DMS153 (cell line): ENCODE data around the gene SIAE.
"Not testable (repeated sequence)": the region's sequence is repeated elsewhere in the genome, so short reads cannot be mapped to it uniquely, and the experiment has no call there.

Experiments
- DNase-seq: peaks from one replicate; lab custom pipeline; 2025; lab: John Stamatoyannopoulos, UW

The SIAE gene

DNA sequence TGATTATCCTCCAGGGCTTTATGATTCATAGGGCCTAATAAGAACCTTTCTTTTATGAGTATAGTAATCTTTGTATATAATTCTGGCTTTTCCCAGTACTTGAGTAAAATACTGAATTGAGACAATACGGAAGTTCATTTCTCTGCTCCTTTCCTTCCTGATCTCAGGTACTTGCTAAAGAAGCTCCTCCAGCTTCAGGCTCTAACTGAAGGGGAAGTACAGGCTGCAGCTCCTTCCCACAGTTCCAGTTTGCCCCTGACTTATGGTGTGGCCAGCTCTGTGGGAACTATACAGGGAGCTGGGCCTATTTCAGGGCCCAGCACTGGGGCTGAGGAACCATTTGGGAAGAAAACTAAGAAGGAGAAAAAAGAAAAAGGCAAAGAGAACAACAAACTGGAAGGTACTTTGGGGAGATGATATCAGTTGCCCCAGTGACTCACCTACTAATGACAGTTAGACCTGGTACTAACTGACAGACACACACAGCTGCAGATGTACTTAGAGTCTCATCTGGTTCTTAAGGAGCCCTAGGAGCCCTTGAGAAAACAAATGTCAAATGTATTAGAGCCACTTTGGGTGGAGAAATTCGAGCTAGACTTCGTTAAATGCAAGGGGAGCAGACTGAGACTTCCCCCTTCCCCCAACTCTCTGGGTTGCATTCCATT is 47.9 kb downstream of the SIAE start:
- no peak for DNase-seq

DNA sequence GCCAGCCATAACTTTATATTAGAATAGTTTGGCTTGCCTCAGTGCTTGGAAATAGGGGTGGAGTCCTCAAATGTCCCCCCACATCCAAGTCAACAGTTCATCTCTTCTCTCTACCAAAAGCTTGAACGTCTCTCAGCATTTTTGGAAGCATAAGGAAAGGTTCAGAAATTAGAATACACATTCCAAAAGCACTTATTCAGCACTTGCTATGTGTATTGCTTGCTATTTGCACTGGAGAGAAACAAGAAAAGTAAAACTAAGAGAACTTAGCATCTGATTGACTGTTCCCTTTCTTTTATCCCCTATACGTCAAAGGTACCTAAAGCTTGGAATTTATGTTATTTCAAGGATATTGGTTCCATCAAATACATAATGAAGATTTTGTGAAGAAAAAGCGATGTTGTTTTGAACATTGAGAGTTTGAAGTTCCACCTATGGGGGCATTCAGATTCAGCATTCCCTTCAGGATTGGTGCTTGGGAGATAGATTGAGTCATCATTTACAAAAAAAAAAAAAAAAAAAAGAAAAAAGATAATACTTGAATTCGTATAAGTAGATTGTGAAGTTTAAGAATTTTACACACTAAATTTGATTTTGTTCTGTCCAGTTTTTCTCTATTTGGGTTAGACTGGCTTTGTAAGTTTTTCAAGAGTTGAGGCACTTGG is 49.5 kb downstream of the SIAE start:
- no peak for DNase-seq

DNA sequence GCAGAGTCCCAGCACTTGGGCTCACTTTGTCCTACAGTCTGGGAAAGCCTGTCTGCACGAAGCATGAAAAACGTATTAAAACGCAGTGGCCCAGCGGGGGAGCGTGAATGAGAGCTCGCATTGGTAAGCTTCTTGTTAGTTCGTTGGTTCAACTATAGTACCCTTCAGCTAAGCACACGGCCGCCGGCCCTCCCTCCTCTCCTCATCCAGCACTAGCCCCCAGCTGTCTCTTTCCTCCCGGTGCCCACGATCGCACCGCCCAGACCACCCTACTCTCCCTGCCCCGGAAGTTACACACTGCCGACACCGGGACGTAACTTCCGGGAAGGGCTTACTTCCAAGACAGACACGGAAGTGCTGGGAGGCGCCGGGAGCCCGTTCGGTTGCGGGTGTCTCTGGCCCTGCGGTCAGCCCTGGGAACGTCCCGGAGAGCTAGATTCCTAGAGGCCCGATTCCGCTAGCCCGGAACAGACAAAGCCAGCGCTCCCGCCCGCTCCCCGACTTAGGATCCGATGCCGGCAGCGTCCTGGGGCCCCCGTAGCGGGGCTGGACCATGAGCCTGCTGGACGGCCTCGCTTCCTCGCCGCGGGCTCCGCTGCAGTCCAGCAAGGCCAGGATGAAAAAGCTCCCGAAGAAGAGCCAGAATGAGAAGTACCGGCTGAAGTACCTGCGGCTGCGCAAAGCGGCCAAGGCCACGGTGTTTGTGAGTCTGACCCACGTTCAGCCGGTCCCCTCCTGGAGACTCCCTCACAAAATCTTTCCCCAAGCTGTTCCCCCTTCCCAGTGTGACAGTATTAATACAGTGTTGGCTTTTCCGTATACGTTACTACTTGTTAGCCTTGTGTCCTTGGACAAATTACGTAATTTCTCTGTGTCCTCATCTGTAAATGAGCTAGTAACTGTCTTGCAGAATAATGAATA is 50.7 kb downstream of the SIAE start, which contains the start of gene TBRG1:
Gene TBRG1, plus strand, starts transcription at position 334 of the 921 bp plus-strand sequence. Its CDS starts 220 bp downstream, at position 554.
- DNase-seq, result peak; percentile 82

DNA sequence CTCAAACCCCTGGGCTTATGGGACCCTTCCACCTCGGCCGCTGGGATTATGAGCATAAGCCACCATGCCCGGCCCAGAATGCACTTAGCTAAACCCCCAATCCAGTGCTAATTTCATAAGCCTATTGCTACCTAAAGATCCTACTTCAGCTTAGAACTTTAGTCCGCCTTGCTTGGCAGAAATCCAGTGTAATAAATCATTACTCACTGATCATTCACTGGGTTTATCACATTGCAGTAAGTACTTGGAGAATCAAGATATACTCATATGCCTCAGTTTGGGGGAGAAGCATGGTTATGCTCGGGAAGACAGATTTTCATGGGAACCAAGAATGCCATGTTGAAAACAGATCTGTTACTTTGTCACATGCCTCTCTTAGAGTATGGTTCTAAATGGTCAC is 54.7 kb downstream of the SIAE start:
- no peak for DNase-seq

DNA sequence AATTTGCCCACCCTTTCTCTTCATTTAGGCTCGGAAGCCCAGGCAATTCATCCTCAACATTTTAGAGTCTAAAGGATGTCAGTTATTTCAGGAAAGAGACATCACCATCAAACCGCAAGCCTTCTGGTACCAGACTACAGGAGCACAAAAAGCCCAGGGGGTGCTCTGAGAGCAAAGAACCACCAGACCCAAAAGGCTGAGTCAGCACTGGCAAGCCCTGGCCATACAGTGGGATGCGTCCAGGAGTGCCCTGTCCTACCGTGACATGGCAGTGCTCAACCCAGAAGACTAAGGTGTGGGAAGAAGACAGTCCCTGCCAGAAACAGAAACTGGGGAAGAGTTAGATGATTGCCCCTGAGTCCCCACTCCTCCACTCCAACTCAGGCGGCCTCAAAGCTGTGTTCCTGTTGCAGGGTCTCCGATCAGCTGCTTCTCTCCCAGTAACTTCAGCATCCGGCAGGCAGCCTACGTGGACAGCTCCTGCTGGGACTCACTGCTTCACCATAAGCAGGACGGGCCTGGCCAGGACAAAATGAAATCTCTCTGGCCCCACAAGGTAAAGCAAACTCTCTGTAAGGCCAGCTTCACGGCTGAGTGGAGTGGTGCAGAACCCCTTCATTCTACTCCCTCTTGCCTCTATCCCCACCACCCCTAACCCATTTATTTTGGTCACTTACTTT is 60.8 kb downstream of the SIAE start:
- no peak for DNase-seq

DNA sequence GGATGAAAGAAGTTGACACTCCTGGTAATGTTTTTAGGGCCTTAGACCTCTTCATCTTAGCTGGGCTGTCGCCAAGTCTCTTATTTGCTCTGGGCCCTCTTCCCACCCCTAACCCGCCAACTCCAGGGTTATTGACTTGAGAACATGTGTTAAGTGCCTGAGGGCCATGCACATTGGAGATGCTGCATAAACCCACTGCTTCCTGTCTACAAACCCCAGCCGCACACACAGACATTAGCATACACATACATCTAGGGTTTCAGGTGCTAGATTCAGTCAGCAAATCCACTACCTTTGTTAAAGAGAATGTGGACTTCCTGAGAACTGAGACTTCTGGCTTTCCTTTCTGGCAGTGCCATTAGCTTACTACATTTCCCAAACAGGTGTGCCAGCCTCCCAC is 61.5 kb downstream of the SIAE start:
- DNase-seq, result no peak

DNA sequence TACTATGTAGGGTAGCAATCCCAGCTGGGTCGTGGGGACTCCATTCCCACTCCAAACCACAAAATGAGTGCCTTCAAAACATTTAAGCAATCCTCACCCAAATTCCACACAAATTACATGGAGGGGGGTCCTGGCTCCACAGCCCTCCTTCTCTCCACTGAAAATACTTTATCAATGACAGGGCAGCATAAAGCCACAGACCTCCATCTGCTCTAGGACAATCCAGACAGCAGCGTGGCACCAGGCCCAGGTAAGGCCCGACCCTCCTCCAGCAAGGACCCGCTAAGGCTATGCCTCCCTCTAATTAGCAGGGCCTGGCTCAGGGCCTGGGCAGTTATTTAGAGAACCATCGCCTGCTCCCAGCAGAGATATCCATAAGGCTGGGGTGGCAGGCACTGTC is 62.5 kb downstream of the SIAE start, which contains the start of gene PANX3:
Gene PANX3, plus strand, starts transcription at position 365 of the 400 bp plus-strand sequence. CDS start 129 bp downstream, outside the sequence.
- DNase-seq, result no peak

DNA sequence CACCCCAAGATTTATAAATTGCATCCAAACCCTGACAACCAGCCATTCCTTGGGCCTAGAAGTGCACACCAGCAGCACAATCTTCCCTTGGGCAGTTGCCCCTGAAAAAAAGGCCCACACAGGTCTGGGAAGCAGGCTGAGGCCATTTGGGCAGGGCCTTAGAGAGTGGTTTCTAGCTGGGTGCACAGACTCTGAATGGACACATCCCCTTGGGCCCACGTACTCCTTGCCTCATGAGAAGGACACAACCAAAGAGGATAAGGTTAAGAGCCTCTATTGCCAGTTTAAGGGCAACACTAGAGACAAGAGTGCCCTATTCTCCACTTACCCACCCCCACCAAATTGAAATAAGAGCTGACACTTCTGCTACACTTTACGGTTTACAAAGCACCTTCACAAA is 63.2 kb downstream of the SIAE start:
- no peak for DNase-seq

DNA sequence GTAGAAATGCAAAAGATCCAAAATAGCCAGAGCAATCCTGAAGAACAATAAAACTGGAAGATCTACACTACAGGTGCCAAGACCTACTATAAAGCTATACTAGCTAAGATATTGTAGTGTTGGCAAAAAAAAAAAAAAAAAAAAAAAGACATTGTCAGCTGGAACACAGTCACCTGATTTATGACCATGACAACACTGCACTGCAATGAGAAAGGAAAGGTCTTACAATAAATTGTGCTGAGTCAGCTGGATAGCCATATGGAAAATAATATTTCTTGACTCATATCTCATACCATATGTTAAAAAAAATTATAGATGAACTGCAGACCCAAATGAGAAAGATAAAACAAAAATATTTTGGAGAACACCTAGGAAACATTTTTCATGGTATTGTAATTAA is 65.4 kb downstream of the SIAE start:
- DNase-seq, result no peak

DNA sequence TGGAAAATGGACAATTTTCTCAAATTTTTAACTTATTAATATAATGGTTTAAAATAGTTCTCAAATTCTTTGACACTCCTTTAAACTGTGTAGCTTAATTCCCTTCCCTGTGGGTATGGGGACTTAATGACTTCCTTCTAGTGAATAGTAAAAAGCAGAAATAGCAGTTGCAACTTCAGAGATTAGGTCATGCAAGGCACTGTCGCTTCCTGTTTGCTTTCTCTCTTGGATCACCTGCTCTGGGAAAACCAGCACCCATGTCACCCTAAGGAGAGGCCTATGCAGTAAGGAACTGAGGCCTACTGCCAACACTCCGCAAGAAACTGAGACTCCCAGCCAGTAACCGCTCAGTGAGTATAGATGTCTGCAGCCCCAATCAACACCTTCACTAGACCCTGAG is 67.8 kb downstream of the SIAE start:
- no peak for DNase-seq

DNA sequence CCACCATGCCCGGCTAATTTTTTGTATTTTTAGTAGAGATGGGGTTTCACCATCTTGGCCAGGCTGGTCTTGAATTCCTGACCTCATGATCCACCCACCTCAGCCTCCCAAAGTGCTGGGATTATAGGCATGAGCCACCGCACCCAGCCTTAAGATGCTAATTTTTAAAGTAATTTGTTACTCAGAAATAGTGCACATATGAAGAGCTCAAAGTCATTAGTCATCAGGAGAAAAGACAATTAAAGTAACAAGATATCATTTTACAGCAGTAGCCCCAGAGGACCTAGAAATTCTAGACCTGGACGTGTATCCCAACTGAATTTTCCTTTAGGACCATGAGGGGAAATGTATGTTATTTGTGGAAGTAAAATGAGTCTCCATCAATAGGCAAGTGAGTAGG is 70.8 kb downstream of the SIAE start:
- not testable (repeated sequence) for DNase-seq

DNA sequence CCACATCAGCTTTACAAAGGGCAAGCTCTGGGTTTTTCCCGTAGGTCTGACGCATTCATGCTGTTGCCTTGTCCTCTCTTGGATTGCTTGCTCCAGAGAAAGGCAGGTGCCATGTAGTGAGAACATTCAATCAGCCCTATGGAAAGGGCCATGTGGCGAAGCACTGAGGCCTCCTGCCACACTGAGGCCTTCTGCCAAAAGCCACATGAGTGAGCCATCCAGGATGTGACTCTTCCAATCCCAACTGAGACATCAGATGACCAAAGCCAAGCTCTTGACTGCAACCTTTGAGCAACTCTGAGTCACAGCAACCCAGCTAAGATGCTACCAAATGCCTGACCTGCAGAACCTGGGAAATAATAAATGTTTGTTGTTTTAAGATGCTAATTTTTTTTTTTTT is 71.3 kb downstream of the SIAE start:
- DNase-seq, result no peak

DNA sequence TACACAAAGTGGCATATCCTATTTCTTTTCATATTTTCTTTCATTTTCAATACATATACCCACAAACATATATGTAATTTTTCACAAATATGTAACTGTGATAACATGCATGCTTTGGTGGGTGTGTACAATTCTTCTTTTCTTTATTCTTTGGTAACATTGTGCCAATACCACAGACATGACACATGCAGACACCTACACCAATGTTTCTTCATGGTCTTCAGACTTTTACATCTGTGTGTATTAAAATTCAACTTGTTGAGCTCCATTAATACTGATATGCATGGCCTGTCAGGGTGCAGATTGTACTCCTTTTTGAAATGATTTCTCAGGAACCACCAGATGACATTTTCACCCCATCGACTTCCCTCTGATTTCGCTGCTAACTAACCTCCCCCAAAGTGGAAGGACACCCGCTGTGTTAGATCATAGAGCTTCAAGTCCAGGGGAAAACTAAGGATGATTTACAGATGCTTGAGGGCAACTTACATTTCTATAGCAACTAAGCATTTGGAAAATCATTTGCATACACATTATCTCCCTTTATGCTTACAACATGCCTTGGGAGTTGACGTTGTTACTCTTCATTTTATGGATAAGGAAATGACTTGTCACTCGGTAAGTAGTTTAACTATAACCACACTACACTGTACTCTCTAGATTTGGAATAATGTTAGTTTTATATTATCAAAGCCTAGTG is 72.8 kb downstream of the SIAE start:
- no peak for DNase-seq

DNA sequence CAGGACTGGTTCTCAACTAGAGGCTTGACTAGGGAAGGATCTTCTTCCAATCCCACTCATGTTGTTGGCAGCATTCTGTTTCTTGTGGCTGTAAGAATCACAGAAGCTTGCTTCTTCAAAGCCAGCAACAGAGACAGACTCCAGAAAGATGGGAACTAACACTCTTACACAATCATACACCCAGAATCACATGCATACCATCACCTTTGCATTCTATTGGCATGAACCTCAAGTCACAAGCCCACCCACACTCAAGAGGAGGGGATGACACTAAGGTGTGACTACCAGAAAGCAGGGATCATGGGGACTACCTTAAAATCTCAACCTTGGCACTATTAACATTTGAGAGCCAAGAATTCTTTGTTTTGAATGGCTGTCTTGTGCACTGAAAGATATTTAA is 75.9 kb downstream of the SIAE start:
- DNase-seq, result no peak

DNA sequence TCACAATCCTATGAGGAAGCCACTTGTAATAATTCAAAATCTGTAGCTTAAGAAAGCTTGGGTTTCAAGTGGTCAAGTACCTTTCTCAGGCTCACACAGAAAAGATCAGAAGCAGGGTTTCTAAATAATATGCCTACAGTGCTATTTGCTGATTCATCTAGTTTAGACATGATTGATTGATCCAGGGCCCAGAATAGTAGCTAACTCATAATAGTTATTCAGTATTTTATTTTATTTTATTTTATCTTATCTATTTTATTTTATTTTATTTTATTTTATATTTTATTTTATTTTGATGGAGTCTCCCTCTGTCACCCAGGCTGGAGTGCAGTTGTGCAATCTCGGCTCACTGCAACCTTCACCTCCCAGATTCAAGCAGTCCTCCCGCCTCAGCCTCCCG is 78.2 kb downstream of the SIAE start:
- DNase-seq, result no peak

DNA sequence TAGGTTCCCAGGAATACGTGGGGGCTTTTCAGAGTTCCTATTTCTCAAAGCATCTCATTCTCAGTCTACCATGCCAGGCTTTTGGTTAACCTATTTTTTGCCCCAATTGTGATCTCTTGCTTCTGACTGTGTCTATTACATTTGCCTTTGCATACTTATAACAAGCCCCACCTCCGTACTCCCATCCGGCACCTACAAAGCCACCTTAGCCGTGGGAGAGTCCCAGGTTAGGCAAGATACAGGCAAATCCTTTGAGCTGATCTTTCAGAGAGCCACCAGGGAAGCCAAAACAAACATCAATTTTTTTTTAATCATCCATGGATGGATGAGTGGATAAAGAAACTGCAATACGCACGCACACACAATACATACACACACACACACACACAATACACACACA is 80.9 kb downstream of the SIAE start:
- DNase-seq, result no peak

DNA sequence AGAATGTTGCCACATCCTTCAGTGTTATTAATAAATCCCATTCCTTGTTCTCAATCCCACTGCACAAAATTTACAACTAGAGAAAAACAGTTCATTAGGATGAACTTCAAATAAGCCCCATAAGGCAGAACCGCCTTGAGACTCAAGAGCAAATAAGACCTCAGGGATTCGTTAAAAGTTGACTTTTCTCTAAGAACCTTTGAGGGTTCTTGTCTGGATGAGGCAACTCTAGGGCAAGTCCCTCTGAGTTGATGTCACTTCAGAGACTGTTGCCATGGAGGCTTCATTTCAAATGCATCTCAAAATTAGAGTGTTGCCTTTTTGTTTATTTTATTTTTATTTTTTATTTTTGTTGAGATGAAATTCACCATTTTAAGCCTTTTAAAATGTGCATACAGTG is 82.1 kb downstream of the SIAE start:
- DNase-seq, result no peak

DNA sequence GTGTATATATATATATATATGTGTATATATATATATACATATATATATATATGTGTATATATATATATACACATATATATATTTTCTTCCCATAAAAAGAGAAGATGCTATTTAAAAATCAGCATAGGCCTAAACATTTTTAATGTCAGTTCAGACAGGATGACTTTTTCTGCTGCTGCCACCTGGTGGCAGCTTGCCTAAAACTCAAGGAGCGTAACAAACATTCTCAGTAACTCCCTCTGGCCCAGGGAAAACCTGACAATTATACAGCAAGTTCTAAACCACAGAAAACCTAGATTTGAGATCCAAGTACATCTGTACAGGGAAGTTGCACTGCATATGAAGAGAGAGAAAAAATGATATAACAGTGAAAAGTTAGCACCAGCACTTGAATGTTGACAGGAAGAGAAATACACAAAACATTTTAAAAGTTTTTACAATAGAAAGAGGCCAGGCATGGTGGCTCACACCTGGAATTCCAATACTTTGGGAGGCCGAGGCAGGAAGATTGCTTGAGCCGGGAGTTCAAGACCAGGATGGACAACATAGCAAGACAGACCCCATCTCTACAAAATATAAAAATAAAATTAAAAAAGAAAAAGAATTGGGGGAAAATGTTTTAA is 87.2 kb downstream of the SIAE start:
- peak; percentile 22 for DNase-seq

DNA sequence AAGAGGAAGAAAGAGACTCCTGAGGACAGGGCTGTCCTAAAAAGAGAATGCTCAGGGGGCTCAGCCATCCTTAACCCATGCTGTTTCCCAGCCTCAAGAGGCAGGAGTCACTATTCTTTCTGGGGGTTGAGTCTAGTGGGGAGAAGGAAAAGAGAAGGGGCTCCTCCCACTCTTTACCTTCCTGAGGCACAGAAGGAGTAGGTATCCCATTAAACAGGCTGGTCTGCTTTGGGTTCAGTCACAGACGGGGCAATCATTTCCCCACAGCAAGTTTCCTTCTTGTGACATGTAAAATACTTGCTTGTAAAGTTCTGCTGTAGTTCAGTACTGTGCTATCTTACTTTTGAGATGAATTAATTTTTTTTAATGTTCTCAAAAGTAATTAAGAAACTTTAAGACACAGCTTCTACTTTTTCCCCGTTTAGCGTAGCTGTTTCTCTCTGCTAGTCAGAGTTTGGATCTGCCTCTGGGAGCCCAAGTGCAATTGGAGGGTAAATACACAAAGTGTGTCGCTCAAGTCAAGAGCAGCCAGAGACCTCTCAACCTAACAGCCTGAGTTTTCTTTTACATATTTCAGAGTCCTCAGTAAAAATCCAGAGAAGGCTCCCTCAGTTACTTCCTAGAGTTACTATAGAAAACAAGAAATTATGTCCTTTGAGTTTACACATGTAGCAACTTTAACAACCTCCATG is 88.7 kb downstream of the SIAE start:
- DNase-seq, result no peak

DNA sequence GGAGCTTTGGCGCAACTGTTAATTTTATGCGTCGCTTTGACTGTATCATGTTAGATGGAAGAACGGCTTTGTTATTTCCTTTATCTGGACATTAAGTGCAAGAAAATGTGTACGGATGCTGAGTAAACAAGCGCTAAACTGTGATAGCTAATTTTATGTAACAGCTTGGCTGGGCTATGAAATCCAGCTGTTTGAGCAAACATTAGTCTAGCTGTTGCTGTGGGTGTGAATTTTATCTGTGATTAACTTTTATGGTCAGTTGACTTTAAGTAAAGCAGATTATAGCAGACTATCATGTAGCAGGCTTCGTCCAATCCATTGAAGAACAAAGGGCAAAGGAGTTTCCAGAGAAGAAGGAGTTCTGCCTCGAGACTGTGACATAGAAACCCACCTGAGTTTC is 89.8 kb downstream of the SIAE start:
- no peak for DNase-seq
